ENCODE data around the gene ABCD4. TPM values are rescaled to one million over a fixed set of nuclear protein-coding genes. Genes with fewer than 3 reads are reported as not detected.

The ABCD4 gene
- total RNA-seq, 1 donor from 2014 or later: 151 TPM

DNA sequence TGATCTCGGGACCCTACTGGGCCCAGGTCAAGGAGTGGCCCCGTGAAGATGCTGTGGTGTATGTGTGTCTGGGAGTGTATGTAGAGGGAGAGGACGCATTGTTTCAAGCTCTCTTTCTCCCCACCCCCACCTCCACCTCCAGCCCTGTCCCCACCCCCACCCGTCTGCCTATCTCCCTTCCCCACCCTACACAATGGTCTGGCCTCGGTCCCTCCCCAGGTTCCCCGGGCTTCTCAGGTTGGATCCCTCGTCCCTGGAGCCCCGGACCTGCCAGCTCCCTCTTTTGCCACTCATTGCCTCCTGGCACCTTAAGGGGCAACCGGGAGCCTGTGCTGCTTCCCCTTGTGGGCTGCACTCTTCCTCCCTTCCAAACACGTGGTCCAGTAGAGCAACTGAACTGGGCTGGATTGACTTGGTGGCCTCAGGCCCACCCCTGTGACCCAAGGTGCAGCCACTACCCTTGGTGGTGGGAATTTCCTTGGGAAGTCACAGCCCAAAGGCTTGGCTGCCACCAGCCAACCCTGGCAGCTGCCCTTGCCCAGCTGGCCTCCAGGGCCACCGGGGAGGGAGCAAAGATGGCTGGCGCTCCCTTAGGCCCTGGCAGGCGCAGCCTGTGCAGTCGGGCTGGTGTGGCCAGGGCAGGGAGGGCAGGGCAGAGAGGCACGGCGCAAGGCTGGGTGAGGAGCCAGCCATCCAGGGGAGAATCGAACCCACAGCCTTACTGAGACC lies 46.2 kb upstream of the ABCD4 start:
- H3K27me3 Mint-ChIP-seq (ENCODE audit: unreplicated experiment): no peaks in the 10 kb centered on the region
- H3K27ac Mint-ChIP-seq (ENCODE audit: unreplicated experiment): no peak overlapping the region
- no peaks in the 10 kb centered on the region for H3K36me3 Mint-ChIP-seq (ENCODE audit: low read depth, unreplicated experiment)
- DNase-seq (ENCODE audit: low spot score): no peak
- H3K4me1 Mint-ChIP-seq (ENCODE audit: unreplicated experiment): peaks cover 21% of the 10 kb centered on the region
- TF ChIP-seq, protein P1, sequence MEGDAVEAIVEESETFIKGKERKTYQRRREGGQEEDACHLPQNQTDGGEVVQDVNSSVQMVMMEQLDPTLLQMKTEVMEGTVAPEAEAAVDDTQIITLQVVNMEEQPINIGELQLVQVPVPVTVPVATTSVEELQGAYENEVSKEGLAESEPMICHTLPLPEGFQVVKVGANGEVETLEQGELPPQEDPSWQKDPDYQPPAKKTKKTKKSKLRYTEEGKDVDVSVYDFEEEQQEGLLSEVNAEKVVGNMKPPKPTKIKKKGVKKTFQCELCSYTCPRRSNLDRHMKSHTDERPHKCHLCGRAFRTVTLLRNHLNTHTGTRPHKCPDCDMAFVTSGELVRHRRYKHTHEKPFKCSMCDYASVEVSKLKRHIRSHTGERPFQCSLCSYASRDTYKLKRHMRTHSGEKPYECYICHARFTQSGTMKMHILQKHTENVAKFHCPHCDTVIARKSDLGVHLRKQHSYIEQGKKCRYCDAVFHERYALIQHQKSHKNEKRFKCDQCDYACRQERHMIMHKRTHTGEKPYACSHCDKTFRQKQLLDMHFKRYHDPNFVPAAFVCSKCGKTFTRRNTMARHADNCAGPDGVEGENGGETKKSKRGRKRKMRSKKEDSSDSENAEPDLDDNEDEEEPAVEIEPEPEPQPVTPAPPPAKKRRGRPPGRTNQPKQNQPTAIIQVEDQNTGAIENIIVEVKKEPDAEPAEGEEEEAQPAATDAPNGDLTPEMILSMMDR (IDR thresholded peaks at IDR 0.05; ENCODE audit: unreplicated experiment): no peak
- no peaks in the 10 kb centered on the region for H3K9me3 Mint-ChIP-seq (ENCODE audit: unreplicated experiment)
- peak overlapping the region; percentile 60 for H3K4me3 Mint-ChIP-seq (ENCODE audit: unreplicated experiment)

DNA sequence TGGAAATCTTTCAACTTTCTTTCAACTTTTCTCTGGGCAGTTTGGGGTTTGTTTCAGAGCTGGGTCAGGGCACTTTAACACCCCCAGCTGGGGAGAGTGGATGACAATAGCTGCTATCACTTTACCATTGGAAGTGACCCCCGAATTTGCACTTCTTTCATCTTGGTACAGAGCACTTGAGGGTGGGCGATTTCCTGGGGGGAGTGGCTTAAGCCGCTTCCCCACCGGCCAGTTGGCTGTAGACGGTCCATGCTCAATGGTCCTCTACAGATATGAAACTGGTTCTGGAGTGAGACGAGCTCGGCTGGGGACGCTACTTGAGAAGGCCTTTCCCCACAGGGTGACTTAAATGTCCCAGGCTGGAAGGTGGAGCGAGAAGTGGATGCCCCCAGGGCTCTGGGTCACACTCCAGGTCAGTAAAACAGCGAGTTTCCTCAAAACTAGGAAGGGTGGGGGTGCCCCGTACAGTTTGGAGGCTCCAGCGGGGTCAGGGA lies 45.6 kb upstream of the ABCD4 start, which contains the start of gene VRTN:
Gene VRTN (plus strand): TSS at position 231 of the 494 bp plus-strand sequence. CDS start 8,313 bp downstream, outside the sequence.
- no peak for DNase-seq (ENCODE audit: low spot score)
- no peaks in the 10 kb centered on the region for H3K27me3 Mint-ChIP-seq (ENCODE audit: unreplicated experiment)
- H3K36me3 Mint-ChIP-seq (ENCODE audit: low read depth, unreplicated experiment): no peaks in the 10 kb centered on the region
- peaks cover 21% of the 10 kb centered on the region for H3K4me1 Mint-ChIP-seq (ENCODE audit: unreplicated experiment)
- H3K27ac Mint-ChIP-seq (ENCODE audit: unreplicated experiment): no peak within 1 kb of the TSS
- TF ChIP-seq, protein P1 (IDR thresholded peaks at IDR 0.05; ENCODE audit: unreplicated experiment): no peak
- no peaks in the 10 kb centered on the region for H3K9me3 Mint-ChIP-seq (ENCODE audit: unreplicated experiment)
- H3K4me3 Mint-ChIP-seq (ENCODE audit: unreplicated experiment): peak within 1 kb of the TSS; percentile 60

DNA sequence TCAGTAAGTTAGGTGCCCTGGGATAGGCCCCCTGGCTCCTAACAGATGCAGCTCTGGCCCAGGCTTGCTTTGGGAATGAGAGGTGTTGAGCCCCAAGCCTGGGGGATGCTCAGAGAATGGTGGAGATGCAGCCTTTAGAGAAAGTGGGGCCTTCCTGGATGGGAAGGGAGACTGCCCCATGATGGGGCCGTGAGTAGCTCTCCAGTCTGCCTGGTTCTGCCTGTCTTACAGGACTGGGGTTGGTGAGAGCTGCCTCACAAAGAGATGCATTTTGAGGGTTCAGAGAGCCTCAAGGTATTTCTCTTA lies 45.0 kb upstream of the ABCD4 start:
- H3K4me1 Mint-ChIP-seq (ENCODE audit: unreplicated experiment): peaks cover 21% of the 10 kb centered on the region
- no peak overlapping the region for H3K27ac Mint-ChIP-seq (ENCODE audit: unreplicated experiment)
- no peaks in the 10 kb centered on the region for H3K9me3 Mint-ChIP-seq (ENCODE audit: unreplicated experiment)
- TF ChIP-seq, protein P1 (IDR thresholded peaks at IDR 0.05; ENCODE audit: unreplicated experiment): no peak
- no peak for DNase-seq (ENCODE audit: low spot score)
- H3K4me3 Mint-ChIP-seq (ENCODE audit: unreplicated experiment): no peak overlapping the region
- H3K36me3 Mint-ChIP-seq (ENCODE audit: low read depth, unreplicated experiment): no peaks in the 10 kb centered on the region
- H3K27me3 Mint-ChIP-seq (ENCODE audit: unreplicated experiment): no peaks in the 10 kb centered on the region

DNA sequence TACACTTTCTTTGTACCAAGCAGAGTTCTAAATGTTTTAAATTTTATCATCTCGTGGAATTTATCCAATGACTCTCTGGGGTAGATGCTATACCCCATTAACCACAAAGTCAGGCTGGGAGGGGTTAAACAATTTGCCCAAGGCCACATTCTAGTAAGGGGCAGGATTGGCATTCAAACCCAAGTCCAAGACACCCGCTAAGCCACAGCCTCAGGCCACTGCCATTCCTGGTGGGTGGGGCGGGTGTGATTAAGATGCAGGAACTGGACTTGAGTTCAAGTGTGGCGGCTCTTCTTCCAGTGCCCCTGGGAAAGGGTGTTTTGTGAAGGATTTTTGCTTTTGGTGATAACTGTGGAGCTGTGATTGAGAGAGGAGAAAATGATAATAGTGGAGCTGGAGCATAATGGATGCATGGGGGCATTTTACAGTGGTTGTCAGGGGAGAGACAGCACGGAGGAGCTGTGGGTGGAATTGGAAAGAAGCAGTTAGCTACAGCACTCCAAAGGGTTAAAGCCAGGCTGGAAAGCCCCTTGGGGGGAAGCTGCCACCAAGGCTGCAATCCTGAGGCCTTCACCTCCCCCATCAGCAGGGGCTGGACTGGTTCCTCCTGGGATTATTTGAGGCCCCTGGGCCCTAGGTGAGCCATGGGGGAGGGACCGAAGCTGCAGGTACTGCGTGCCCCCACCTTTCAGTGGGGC lies 44.5 kb upstream of the ABCD4 start:
- DNase-seq (ENCODE audit: low spot score): no peak
- H3K4me3 Mint-ChIP-seq (ENCODE audit: unreplicated experiment): no peak overlapping the region

More for the DNA sequence above, 44.5 kb upstream of the ABCD4 start:
- H3K27ac Mint-ChIP-seq (ENCODE audit: unreplicated experiment): no peak overlapping the region
- peaks cover 21% of the 10 kb centered on the region for H3K4me1 Mint-ChIP-seq (ENCODE audit: unreplicated experiment)
- no peaks in the 10 kb centered on the region for H3K36me3 Mint-ChIP-seq (ENCODE audit: low read depth, unreplicated experiment)
- H3K27me3 Mint-ChIP-seq (ENCODE audit: unreplicated experiment): no peaks in the 10 kb centered on the region
- TF ChIP-seq, protein P1 (IDR thresholded peaks at IDR 0.05; ENCODE audit: unreplicated experiment): no peak
- H3K9me3 Mint-ChIP-seq (ENCODE audit: unreplicated experiment): no peaks in the 10 kb centered on the region

Measured in endothelial cell (in vitro differentiated cells).